ENCODE results near the gene ANLN.
"Not testable (repeated sequence)": the region's sequence is repeated elsewhere in the genome, so short reads cannot be mapped to it uniquely, and the experiment has no call there.

DNA sequence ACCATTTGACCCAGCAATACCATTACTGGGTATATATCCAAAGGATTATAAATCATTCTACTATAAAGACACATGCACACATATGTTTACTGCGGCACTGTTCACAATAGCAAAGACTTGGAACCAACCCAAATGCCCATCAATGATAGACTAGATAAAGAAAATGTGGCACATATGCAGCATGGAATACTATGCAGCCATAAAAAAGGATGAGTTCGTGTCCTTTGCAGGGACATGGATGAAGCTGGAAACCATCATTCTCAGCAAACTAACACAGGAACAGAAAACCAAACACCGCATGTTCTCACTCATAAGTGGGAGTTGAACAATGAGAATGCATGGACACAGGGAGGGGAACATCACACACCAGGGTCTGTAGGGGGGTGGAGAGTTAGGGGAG is 6.4 kb upstream of the ANLN start:
- TF ChIP-seq CTCF (IDR thresholded peaks at IDR 0.05); POLR2AphosphoS5 (IDR thresholded peaks at IDR 0.05; ENCODE audit: insufficient read depth in 1 of 2, low read depth in 1 of 2); POLR2A (IDR thresholded peaks at IDR 0.05): not testable (repeated sequence)
